Medulla oblongata (tissue), 1 donor: Measurements from ENCODE around the gene GATAD2A.

Experiments used
- DNase-seq: peaks from one replicate; pipeline ENCODE4 v3.0.0-alpha.2; 2015; ENCODE audit errors: extremely low spot score

The GATAD2A gene

DNA sequence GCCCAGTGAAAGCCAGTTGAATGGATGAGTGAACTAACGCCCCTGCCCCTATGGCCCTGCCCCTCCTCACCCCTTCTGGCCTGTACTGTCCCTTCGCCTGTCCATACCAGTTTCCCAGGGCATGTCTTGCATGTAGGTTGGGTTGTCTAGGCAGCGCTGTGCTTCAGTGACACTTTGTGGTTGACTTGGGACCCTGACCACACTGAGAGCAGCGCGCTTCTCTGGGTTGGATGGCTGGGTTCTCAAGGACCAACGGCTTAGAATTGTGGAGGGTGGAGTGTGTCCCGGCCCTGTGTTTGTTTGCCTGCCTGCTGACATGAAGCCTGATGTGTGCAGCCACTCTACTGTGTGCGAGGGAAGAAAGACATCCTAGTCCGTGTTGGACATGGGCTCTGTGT is 15.8 kb downstream of the GATAD2A start:
- DNase-seq, result no peak

DNA sequence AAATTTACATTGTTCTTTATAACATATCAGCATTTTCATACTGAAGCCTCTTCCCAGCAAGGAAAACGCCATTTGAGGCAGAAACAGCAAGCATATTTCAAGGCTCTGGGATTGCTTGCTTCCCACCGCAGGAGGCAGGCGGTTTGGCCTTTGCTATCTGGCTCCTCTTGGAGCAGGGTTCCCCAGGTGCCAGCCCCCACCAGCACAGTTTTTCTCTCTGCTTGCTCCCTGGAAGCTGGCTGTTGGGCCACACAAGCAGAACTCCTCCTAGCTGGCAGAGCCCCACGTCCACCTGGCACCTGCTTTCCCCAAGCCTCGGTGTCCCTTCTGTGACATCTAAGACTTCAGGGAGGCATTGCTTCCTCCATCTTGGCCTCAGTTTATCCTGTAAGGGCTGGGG is 16.7 kb downstream of the GATAD2A start:
- no peak for DNase-seq

DNA sequence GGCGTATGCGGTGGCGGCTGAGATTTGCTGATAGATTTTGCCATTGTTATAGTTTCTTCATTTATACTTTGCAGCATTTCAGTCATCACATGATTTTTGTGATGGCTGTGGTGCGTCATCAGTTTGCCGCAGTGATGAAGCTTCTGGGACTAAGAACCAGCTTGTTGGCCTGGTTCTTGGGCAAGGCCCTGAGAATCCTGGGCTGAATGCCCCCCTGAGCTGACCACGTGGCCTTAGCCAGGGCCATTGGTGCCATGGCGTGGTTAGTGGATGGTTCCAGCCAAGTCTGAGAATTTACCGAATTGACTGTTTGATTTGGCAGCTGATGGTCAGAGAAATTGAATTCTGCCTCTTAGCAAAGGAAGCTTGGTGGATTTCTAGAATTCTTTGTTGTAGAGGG is 17.8 kb downstream of the GATAD2A start:
- DNase-seq, result peak; percentile 67

DNA sequence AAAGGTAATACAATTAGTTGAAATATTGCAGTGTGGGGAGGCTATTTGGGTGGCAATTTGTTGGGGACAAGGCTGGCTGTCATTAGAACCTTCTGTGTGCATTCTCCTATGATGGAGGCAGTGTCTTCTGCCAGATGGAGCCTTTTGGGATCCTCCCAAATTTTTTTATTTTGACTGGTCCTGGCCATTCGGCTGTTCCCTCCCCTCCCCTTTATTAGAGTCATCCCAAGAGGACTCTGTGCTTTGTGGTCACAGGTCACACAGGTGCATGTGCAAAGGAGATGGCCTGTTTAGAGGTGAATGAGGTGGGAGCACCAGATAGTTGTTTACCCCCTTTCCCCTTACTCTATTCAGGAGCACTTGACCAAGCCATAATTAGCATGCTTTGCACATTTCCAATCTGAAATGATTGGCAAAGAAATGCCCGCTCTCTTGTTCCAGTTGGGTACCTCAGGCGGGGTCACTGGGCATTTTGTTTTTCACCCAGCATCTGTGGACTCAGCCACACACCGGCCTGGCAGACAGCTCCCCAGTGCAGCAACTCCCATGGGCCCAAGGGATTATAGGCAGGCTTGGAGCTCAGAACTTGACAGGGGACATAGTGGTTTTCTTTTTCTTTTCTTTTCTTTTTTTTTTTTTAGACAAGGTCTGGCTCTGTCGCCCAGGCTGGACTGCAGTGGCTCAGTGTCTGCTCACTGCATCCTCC is 19.8 kb downstream of the GATAD2A start:
- DNase-seq, result no peak

DNA sequence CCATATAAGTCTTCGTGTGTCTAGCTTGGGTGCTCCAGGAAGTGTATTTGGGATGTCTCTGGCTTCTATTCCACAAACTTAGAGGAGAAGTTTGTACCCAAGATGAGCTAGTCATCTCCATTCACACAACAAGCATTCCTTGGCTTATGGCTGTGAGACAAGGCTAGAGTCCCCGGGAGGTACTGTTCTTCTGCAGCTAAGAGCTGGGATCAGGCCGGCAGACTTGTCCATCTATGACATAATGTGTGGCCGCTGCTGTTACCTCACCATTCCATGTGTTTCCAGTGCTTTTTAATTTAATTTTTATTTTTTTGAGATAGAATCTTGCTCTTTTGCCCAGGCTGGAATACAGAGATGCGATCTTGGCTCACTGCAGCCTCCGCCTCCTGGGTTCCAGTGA is 20.7 kb downstream of the GATAD2A start:
- no peak for DNase-seq

DNA sequence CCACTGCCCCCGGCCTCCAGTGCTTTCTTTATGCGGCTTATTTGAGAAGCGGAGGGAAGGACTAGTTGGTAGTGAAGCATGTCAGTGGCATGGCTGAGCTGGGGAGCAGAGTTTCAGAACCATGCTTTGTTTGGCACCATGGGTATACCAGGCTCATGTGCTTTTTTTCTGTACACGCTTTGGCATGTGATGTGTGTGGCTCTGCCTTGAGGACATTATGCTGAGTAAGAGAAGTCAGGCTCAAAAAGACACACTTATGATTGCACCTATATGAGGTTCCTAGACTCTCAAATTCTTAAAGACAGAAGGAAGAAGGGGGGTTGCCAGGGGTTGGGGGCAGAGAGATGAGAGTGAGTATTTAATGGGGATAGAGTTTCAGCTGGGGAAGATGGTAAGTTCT is 21.3 kb downstream of the GATAD2A start:
- DNase-seq, result no peak

DNA sequence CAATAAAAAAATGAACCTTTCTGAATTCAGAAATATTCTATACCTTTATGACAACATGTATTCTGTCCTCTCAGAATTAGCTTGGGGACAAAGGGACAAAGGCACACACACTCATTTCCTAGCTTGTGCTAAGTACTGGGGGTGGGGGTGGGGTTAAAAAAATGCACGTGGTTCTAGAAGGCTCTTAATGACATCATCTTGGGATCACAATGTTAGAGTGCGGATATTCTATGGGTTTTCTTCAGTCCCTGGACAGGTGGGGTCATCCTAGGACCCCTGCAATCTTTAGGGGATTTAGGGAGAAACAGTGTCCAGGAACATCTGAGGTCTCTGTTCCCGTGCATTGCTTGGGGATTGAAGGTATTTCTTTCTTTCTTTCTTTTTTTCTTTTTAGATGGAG is 21.8 kb downstream of the GATAD2A start:
- DNase-seq, result no peak

DNA sequence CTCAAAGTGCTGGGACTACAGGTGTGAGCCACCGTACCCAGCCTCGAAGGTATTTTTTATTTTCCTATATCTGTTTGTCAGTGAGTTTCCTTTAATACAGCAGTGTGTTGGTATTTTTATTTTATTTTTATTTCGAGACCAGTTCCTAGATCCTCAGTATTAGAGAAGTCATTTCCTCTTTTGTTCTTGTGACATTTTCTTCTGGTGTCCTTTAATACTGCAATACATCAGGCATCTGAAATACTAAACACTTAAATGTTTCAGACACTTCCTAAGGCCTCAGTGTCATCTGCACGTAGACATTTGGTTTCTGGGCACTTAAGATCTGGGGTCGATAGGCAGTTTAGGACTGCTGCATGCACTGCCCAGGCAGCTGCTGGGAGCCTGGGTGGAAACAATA is 22.5 kb downstream of the GATAD2A start:
- no peak for DNase-seq

DNA sequence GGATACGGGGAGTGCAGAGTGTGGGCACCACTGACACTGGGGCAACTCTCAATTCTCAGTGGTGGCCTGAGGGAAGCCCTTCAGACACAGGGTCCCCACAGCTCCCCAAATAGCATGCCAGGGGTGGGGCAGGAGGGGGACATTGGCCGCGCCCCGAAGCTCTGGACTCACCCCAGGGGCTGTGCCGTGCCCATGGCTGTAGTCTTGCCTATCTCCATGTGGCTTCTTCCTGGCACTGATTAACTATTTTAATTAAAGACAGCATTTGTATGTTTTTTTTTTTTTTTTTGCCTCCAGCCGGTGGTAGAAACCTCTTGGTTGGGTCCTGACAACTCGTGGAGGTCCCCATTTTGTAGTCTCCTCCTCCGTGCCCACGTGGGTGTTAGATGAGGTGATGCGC is 23.3 kb downstream of the GATAD2A start:
- DNase-seq, result no peak

DNA sequence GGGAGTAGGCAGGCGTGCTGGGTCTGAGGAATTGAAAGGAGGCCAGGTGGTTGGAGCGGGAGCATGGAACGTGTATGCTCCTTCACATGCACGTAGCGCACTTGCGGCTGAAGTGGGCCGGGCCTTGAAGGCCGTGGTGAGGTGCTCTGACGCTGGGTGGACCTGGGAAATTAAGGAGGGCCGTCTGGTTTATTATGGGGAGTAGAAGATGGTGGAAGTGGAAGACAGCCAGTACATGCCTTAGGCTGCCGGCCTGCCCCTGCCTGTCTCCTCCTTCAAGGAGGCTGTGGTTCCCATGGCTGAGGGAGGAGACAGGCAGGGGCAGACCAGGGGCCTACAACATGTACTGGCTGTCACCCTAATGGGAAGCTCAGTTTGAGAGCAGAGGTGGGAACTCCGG is 23.9 kb downstream of the GATAD2A start:
- DNase-seq, result no peak

DNA sequence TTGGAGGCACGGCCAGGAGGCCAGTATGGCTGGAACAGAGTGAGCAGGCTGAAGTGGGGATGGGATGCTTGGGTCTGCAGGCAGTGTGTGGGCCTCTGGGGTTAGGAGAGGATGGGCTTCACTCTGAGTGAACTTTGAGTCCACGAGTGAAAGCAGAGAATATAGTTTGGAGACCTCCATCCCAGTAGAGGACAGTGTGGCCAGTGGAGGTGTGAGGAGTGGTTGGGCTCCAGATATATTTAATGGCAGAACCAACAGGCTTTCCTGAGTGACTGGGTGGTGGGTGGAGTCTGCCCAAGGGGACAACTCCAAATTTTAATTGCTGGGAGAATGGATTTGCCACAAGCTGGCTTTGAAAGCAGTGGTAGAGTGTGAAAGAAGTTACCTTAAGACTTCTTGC is 27.3 kb downstream of the GATAD2A start:
- no peak for DNase-seq

DNA sequence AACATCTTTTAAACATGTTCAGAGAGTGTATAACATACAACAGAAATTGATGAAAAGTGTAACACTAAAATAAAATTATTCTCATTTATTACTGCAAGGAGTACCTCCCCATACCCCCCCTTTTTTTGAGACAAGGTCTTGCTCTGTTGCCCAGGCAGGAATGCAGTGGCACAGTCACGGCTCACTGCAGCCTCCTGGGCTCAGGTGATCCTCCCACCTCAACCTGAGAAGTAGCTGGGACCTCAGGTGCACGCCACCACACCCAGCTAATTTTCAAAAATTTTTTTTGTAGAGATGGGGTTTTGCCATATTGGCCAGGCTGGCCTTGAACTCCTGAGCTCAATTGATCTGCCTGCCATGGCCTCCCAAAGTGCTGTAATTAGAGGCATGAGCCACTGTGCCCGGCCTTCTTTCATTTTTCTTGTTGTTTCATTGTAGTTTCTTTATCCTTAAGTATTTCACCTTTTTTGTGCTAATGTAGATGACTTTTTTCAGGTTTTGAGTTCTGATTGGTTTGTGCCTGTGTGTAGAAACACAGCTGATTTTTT is 28.3 kb downstream of the GATAD2A start:
- no peak for DNase-seq

DNA sequence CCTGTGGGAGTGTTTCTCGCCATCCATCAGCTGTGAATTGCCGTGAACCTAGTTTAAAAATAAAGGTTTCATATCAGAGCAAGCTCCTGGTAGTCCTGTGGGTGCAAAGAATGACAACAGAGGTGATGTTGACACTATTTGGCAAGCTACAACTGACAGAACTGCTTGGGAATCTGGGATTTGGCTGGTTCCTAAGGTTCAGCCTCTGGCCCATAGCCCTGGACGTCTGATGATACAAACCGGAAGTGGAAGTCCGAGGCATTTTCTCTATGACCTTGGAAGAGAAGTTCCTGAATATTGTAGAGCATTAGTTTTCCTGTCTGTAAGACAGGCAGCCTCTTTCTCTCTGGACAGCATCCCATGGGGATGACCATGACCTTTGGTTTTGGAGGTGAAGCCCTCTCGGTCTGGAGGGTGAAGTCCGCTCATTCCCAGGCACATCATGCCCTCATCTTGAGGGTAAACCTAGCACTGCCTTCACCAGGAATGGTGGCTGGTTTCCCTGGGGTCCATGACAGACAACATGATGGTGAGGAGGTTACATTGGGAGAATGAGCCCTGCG is 29.1 kb downstream of the GATAD2A start:
- no peak for DNase-seq

DNA sequence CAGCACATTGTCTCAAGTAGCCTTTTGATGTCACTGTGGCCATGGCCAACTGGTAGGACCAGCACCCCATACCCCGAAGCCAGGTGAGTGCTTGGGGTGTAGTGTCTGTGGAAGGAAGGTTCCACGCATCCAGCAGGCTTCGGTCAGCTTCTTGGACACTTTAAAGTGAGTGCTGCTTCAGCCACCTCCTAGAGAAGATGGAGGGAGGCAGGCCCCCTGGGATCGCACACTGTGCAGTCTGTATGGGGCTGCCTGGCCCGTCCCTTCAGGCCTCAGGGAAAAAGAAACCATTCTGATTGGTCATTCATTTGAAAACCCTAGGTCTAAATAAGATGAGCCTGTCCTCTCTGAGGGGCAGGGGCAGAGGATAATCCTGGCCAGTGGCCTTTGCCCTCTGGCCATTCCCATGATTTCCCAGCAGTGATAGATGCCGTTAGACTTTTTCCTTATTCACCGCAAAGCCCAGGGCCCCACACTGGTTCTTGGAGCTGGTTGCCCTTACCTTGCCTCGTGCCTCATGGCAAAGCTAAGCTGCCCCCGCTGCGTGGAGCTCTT is 30.7 kb downstream of the GATAD2A start:
- no peak for DNase-seq

DNA sequence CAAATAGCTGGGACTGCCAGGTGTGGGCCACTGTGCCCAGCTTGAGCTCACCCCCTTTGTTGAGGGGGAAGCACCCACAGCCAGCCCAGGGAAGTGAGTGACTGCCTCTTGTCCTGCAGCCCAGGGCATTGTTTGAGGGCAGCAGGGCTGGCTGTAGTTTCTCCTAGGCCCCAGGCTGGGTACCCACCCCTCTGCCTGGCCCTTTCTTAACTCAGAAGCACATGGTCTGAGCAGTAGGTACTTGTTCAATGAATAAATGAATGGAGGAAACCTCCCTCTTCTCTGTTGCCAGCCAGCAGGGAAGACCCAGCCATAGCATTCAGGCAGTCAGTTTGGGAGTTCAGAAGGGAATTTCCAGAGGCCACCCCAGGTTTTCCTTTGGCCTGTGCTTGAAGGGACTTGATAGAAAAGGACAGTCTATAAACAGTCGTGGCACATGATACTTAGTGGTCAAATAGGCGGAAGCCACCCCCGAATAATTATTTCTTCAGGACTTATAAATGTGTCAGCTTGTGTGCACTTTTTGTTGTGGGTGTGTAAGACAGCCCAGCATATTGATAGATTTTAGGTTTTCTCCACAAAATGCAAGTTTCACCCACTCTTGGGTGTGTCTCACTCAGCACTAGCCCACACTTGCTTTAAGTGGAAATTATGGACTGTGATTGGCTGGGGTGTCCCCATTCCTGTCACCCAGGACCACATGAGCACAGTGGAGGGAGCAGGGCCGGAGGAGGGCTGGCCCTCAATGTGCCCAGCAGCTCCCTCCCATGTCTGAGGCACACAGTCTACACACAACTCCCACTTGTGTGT is 33.1 kb downstream of the GATAD2A start:
- no peak for DNase-seq

DNA sequence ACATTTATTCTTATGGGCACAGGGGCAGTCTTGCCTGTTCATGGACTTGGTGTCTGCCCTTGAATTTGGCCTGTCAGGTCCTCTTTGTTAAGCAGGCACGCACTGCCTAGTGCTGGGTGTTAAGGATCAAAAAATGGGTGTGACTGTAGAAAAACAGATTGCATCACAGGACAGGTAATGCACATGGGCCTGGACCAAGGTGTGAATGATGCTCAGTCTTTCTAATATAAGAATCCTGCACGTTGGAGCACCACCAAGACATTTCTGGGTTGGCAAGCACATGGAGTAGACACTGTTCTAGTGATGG is 33.7 kb downstream of the GATAD2A start:
- no peak for DNase-seq

DNA sequence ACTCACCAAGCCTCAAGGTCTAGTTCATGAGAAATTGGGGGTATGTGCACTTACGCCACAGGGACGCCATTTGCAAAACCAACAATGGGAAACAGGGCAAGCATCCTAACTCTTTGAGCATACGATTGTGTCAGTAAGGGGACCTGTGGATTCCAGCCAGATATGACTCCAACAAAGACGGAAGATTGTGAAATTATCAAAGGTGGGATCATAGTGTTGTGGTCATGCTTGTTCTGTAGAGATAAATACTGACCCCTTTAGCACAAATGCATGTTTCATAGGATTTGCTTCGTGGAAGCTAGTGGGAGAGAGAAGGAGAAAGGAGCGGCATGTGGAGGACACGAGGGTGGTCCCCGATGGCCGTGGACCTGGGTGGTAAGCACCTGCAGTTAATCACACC is 37.8 kb downstream of the GATAD2A start:
- DNase-seq, result no peak

DNA sequence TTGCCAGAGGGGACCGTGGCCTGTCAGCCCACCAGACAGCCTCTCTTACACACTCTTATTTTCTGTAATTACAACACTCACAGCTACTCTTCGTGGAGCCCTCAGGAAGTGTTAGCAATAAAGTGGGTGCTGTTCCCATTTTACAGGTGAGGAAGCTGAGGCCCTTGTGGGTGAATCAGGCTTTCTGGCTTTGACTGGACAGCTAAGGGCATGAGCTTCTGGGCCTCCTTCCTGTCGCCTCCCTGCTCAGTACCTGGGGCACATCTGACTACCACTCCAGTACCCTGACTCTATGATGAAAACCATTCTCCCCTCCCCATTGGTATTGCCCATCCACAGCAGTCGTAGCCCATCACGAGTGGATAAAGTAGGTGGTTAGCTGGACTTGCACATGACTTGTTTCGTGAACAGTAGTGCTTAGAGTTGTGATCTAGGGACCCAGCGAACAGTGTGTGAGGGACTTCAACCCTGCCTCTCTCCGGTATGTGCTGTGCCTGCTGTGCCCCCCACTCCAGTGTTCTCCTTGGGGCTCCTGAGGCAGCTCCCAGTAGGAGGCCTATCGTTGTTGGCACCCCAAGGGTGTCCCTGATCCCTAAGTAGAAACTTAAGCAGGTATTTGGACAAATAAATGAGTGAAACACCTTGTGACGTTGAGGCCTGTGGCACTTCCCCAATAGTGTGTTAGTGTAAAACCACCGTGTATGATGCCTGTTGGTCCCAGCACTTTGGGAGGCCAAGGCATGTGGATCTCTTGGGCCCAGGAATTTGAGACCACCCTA is 38.6 kb downstream of the GATAD2A start:
- no peak for DNase-seq

DNA sequence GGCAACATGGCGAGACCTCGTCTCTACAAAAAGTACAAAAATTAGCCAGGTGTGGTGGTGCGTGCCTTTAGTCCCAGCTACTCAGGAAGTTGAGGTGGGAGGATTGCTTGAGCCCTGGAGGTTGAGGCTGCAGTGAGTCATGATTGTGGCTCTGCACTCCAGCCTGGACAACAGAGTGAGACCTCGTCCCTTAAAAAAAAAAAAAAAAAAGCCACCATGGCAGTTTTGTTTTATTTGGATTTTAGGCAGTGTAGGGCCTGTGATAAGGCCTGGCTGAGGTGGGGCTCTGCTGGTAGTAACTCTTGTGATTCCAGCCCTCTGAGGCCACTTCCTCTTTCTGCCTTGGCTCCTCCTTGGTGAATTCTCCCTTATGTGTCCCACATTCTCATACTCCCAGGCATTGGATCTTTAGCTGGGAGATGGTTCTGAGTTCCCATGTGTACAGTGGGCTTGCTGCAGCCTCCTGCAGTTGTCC is 39.2 kb downstream of the GATAD2A start:
- DNase-seq, result peak; percentile 19

DNA sequence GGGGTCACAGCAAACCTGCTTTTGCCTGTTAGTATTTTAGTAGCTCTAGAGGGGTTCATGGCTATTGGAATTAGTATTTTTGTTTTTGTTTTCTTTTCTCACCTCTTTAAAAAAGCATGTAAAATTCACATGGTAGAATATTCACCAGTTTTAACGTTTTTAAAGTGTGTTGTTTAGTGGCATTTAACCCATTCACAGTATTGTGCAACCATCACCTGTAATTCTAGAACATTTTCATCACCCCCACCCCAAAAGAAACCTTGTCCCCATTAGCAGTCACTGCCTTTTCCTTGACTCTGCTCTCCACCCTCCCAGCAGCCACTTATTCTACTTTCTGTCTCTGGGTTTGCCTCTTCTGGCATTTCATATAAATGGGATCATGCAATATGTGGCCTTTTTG is 39.8 kb downstream of the GATAD2A start:
- no peak for DNase-seq

DNA sequence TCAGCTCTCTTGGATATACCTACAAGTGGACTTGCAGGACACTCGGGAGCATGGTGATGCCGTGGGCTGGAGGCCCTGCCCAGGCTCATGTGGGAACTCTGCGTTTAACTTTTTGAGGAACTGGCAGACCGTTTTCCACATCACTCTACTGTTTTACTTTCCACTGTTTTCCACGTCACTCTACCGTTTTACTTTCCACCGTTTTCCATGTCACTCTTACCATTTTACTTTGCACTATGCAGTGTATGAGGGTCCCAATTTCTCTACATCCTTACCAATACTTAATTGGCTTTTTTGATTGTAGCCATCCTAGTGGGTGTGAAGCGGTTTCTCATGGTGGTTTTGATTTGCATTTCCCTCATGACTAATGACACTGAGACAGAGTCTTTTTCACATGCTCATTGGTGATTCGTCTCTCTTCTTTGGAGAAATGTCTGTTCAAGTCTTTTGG is 40.5 kb downstream of the GATAD2A start:
- no peak for DNase-seq
